Kidney epithelial cell (primary cell): ENCODE results near the gene OSBPL9. TPM values are rescaled to one million over a fixed set of nuclear protein-coding genes. Genes with fewer than 3 reads are reported as not detected.

Source experiments
- DNase-seq: peaks from one replicate; pipeline ENCODE4 v3.0.0-alpha.2; 2010; ENCODE audit warnings: low read depth
- H3K27me3 ChIP-seq: 2 replicates; pipeline ENCODE4 v1.6.0; 2011; ENCODE audit warnings: low read length; ENCODE audit not compliant: control insufficient read depth, insufficient read depth
- H3K36me3 ChIP-seq: 2 replicates; pipeline ENCODE4 v1.5.1; 2011; ENCODE audit warnings: low read length; ENCODE audit not compliant: control insufficient read depth, insufficient read depth
- H3K4me3 ChIP-seq: 2 replicates; pipeline ENCODE4 v1.5.1; 2011; ENCODE audit warnings: low read depth, mild to moderate bottlenecking, control low read depth, low read length
- CTCF ChIP-seq: IDR thresholded peaks from 2 replicates; pipeline ENCODE4 v1.5.1; 2011; ENCODE audit warnings: mild to moderate bottlenecking, moderate library complexity, low read length, control low read depth, inconsistent platforms; ENCODE audit not compliant: insufficient read depth, poor library complexity, severe bottlenecking
- total RNA-seq: library from RNA; depleted of rRNA; stranded (reverse); fragments of >200 nt; gene quantifications from 2 replicates; pipeline ENCODE4 v1.2.3, GENCODE V29; 2015

OSBPL9 gene
- total RNA-seq, 1 donor from 2014 or later, result 94.1 TPM

- no peak for TF ChIP-seq CTCF
- Histone ChIP-seq H3K4me3 (no peak overlapping the region), H3K36me3 (no peaks in the 10 kb centered on the region), H3K27me3 (no peaks in the 10 kb centered on the region)
- DNase-seq, result no peak
These were observed 118.9 kb downstream of the OSBPL9 start for GRCh38 chr1:51735746-51736254.

- no peak for TF ChIP-seq CTCF
- Histone ChIP-seq H3K4me3 (no peak overlapping the region), H3K36me3 (no peaks in the 10 kb centered on the region), H3K27me3 (no peaks in the 10 kb centered on the region)
- peak; percentile 75 for DNase-seq
These were observed 119.8 kb downstream of the OSBPL9 start for GRCh38 chr1:51736702-51737101.

- no peak for DNase-seq
- H3K36me3 ChIP-seq, result no peaks in the 10 kb centered on the region
- H3K4me3 ChIP-seq, result no peak overlapping the region
- H3K27me3 ChIP-seq, result no peaks in the 10 kb centered on the region
- no peak for TF ChIP-seq CTCF
These were observed 121.8 kb downstream of the OSBPL9 start for GRCh38 chr1:51738681-51739080.

GRCh38 chr1:51740652-51741051 is 123.8 kb downstream of the OSBPL9 start:
- no peak for TF ChIP-seq CTCF
- no peak for DNase-seq
- Histone ChIP-seq H3K36me3 (no peaks in the 10 kb centered on the region), H3K27me3 (no peaks in the 10 kb centered on the region), H3K4me3 (no peak overlapping the region)

- Histone ChIP-seq H3K4me3 (no peak overlapping the region), H3K27me3 (no peaks in the 10 kb centered on the region), H3K36me3 (no peaks in the 10 kb centered on the region)
- no peak for DNase-seq
- TF ChIP-seq CTCF, result no peak
These were observed 124.3 kb downstream of the OSBPL9 start for GRCh38 chr1:51741121-51741681.

GRCh38 chr1:51744506-51745303 is 127.8 kb downstream of the OSBPL9 start:
- no peaks in the 10 kb centered on the region for H3K36me3 ChIP-seq
- no peak for TF ChIP-seq CTCF

More at GRCh38 chr1:51744506-51745303, 127.8 kb downstream of the OSBPL9 start:
- H3K27me3 ChIP-seq, result no peaks in the 10 kb centered on the region
- no peak for DNase-seq
- H3K4me3 ChIP-seq, result no peak overlapping the region
